SK-N-SH (cell line): ENCODE results near the gene SLC25A47. TPM values are rescaled to one million over a fixed set of nuclear protein-coding genes. Genes with fewer than 3 reads are reported as not detected.

ENCODE experiments used
- CTCF ChIA-PET: fragments of 300-600, 350-600 bp; formaldehyde crosslinking; extraction: SDS; loops from one replicate; lab custom pipeline; 2021; lab: Yijun Ruan, JAX
- POLR2A ChIA-PET: fragments of 350-600 bp; sonication (Branson Sonifier 250); formaldehyde crosslinking; extraction: SDS; loops from one replicate; lab custom pipeline; 2020; ENCODE audit warnings: antibody characterized with exemption, inconsistent platforms; lab: Yijun Ruan, JAX
- DNase-seq: peaks from one replicate; pipeline ENCODE4 v3.0.0; 2012
- H2AFZ ChIP-seq: fragments of 200-600 bp; sonication (generic); 2 replicates; pipeline ENCODE4 v1.8.1; 2016; ENCODE audit warnings: antibody characterized with exemption, mild to moderate bottlenecking, low read depth
- H3F3A ChIP-seq: fragments of 200-600 bp; sonication (generic); replicated peaks from 2 replicates; pipeline ENCODE3; 2016; ENCODE audit warnings: antibody characterized with exemption, mild to moderate bottlenecking; ENCODE audit not compliant: insufficient read depth
- H3K27ac ChIP-seq, 2 experiments: fragments of 200-500 bp in 1 of 2; fragments of 200-600 bp in 1 of 2; sonication (Bioruptor generic) in 1 of 2; sonication (generic), shearing (Covaris generic) in 1 of 2; 2 replicates each; pipeline versions ENCODE4 v1.5.1 to v1.6.1; 2014 to 2016; ENCODE audit warnings: low read depth in 2 of 2, inconsistent platforms in 1 of 2, low read length in 1 of 2, mild to moderate bottlenecking in 1 of 2, mixed read lengths in 1 of 2
- H3K27me3 ChIP-seq: fragments of 200-600 bp; sonication (generic), shearing (Covaris generic); 2 replicates; pipeline ENCODE4 v1.6.1; 2016; ENCODE audit warnings: mixed run types; ENCODE audit not compliant: insufficient read depth
- H3K36me3 ChIP-seq, 2 experiments: fragments of 200-500 bp in 1 of 2; fragments of 200-600 bp in 1 of 2; sonication (Bioruptor generic) in 1 of 2; sonication (generic) in 1 of 2; replicated peaks in 1 of 2; 2 replicates each; pipeline versions ENCODE3 to v1.5.1; 2014 to 2016; ENCODE audit warnings: low read length in 1 of 2, mild to moderate bottlenecking in 1 of 2; ENCODE audit not compliant: insufficient read depth in 2 of 2, control insufficient read depth in 1 of 2
- H3K4me1 ChIP-seq, 2 experiments: fragments of 200-500 bp in 1 of 2; fragments of 200-600 bp in 1 of 2; sonication (Bioruptor generic) in 1 of 2; sonication (generic), shearing (Covaris generic) in 1 of 2; 2 replicates each; pipeline versions ENCODE4 v1.5.1 to v1.6.1; 2014 to 2016; ENCODE audit warnings: low read depth in 1 of 2, low read length in 1 of 2, mixed run types in 1 of 2; ENCODE audit not compliant: insufficient read depth in 2 of 2, control insufficient read depth in 1 of 2
- H3K4me2 ChIP-seq: fragments of 200-600 bp; sonication (generic), shearing (Covaris generic); 2 replicates; pipeline ENCODE4 v1.6.1; 2017; ENCODE audit warnings: mixed run types
- H3K4me3 ChIP-seq, 2 experiments: fragments of 200-500 bp in 1 of 2; fragments of 200-600 bp in 1 of 2; sonication (Bioruptor generic) in 1 of 2; sonication (generic), shearing (Covaris generic) in 1 of 2; 2 replicates each; pipeline versions ENCODE4 v1.5.1 to v1.8.1; 2014 to 2016; ENCODE audit warnings: low read depth in 2 of 2, inconsistent platforms in 1 of 2, low read length in 1 of 2, mild to moderate bottlenecking in 1 of 2, mixed read lengths in 1 of 2, moderate library complexity in 1 of 2
- H3K79me2 ChIP-seq: fragments of 200-600 bp; sonication (generic); 2 replicates; pipeline ENCODE4 v1.8.1; 2017; ENCODE audit warnings: mild to moderate bottlenecking; ENCODE audit not compliant: insufficient read depth
- H3K9ac ChIP-seq: fragments of 200-600 bp; sonication (generic); 2 replicates; pipeline ENCODE4 v1.6.1; 2017; ENCODE audit warnings: mixed run types
- H3K9me2 ChIP-seq: fragments of 200-600 bp; sonication (generic); 2 replicates; pipeline ENCODE4 v1.6.1; 2017; ENCODE audit warnings: mixed run types
- H3K9me3 ChIP-seq: fragments of 200-600 bp; sonication (generic); 2 replicates; pipeline ENCODE4 v1.6.1; 2017; ENCODE audit warnings: mixed run types, mild to moderate bottlenecking, moderate library complexity
- H4K20me1 ChIP-seq: fragments of 200-600 bp; sonication (generic); 2 replicates; pipeline ENCODE4 v1.6.1; 2017; ENCODE audit warnings: mild to moderate bottlenecking, mixed run types; ENCODE audit not compliant: insufficient read depth
- CTCF ChIP-seq: fragments of 200-600 bp; sonication (generic); IDR thresholded peaks from 2 replicates; pipeline ENCODE4 v1.6.1; 2017; ENCODE audit warnings: antibody characterized with exemption, mild to moderate bottlenecking, moderate library complexity
- ELF1 ChIP-seq: IDR thresholded peaks from 2 replicates; pipeline ENCODE4 v1.4.0; 2012
- EP300 ChIP-seq, 2 experiments: IDR thresholded peaks; 2 replicates each; pipeline versions ENCODE4 v1.4.0 to v1.6.1; 2012; ENCODE audit warnings: borderline replicate concordance in 1 of 2, low read depth in 1 of 2, low read length in 1 of 2
- FOSL2 ChIP-seq: IDR thresholded peaks from 2 replicates; pipeline ENCODE4 v1.4.0; 2012; ENCODE audit warnings: low read depth, mild to moderate bottlenecking, moderate library complexity, borderline replicate concordance
- FOXJ3 ChIP-seq: sonication (generic); formaldehyde crosslinking; IDR thresholded peaks from 2 replicates; pipeline ENCODE4 v1.5.1; 2020; ENCODE audit warnings: mild to moderate bottlenecking, missing genetic modification reagents
- GABPA ChIP-seq: IDR thresholded peaks from 2 replicates; pipeline ENCODE4 v1.4.0; 2012; ENCODE audit warnings: low read depth, mild to moderate bottlenecking
- GATA2 ChIP-seq: sonication (generic); formaldehyde crosslinking; IDR thresholded peaks from 2 replicates; pipeline ENCODE4 v1.5.0; 2020; ENCODE audit warnings: mild to moderate bottlenecking, missing genetic modification reagents
- IRF3 ChIP-seq: fragments of 150-350 bp; IDR thresholded peaks from 2 replicates; pipeline ENCODE4 v1.6.1; 2016; ENCODE audit warnings: mild to moderate bottlenecking, low read depth, low read length
- JUND ChIP-seq: IDR thresholded peaks from 2 replicates; pipeline ENCODE4 v1.4.0; 2012
- MAX ChIP-seq: IDR thresholded peaks from 2 replicates; pipeline ENCODE4 v1.4.0; 2012; ENCODE audit warnings: low read depth
- MEF2A ChIP-seq: IDR thresholded peaks from 2 replicates; pipeline ENCODE4 v1.4.0; 2012; ENCODE audit warnings: low read depth, borderline replicate concordance
- MXI1 ChIP-seq: IDR thresholded peaks from 2 replicates; pipeline ENCODE4 v1.6.1; 2012; ENCODE audit warnings: mild to moderate bottlenecking, low read depth, low read length, improper control_type of control experiment
- POLR2AphosphoS5 ChIP-seq: IDR thresholded peaks from 2 replicates; pipeline ENCODE4 v1.6.1; 2012; ENCODE audit warnings: low read depth, low read length
- RCOR1 ChIP-seq: fragments of 150-350 bp; IDR thresholded peaks from 2 replicates; pipeline ENCODE4 v1.6.1; 2017; ENCODE audit warnings: antibody characterized with exemption, low read length
- RFX5 ChIP-seq: IDR thresholded peaks from 2 replicates; pipeline ENCODE4 v1.6.1; 2012; ENCODE audit warnings: mild to moderate bottlenecking, improper control_type of control experiment, low read length
- SIN3A ChIP-seq: IDR thresholded peaks from 2 replicates; pipeline ENCODE4 v1.6.1; 2012; ENCODE audit warnings: low read depth, mild to moderate bottlenecking, low read length, moderate library complexity, borderline replicate concordance
- TAF1 ChIP-seq: IDR thresholded peaks from 2 replicates; pipeline ENCODE4 v1.6.1; 2012; ENCODE audit warnings: low read depth, mild to moderate bottlenecking, low read length, moderate library complexity, borderline replicate concordance
- TCF12 ChIP-seq: IDR thresholded peaks from 2 replicates; pipeline ENCODE4 v1.4.0; 2012
- YY1 ChIP-seq: IDR thresholded peaks from 2 replicates; pipeline ENCODE4 v1.4.0; 2012; ENCODE audit warnings: low read depth, mild to moderate bottlenecking
- ZBTB33 ChIP-seq: IDR thresholded peaks from 2 replicates; pipeline ENCODE4 v1.4.0; 2012; ENCODE audit warnings: low read depth, borderline replicate concordance
- WGBS: methylation state at CpG from one replicate; pipeline ENCODE4 v1.1.6; 2017; ENCODE audit warnings: low lambda C conversion rate; 5-methylcytosine and 5-hydroxymethylcytosine counted together
- polyA plus RNA-seq, 3 experiments: library from polyadenylated mRNA; depleted of rRNA; stranded (reverse); fragments of >200 nt; gene quantifications; 2 replicates each; pipeline ENCODE4 v1.2.3, GENCODE V29; 2012

SLC25A47 gene
- polyA plus RNA-seq, 1 of the 3 experiments (the other 2 are of a cell fraction), result not detected

GRCh38 chr14:100289916-100290606, 33.1 kb upstream of the SLC25A47 start:
- H3K4me1 ChIP-seq, result peaks cover 0 to 28% of the 10 kb centered on the region in 2 experiments; a peak in 1 of 4 replicates
- DNase-seq, result peak; percentile 47
- no peak overlapping the region for H2AFZ ChIP-seq
- no peaks in the 10 kb centered on the region for H3K9me3 ChIP-seq
- CTCF ChIA-PET, result interaction anchor here (0.8 to 3.1 kb wide), 5 partner anchors 11 to 93 kb away, joined by 3 to 11 read pairs (median 5); a partner anchor contains a TSS
- H4K20me1 ChIP-seq, result 0 out of 2 replicates have a peak, but pooled peaks cover 2% of the 10 kb centered on the region
- H3K4me2 ChIP-seq, result no peak overlapping the region
- no peaks in the 10 kb centered on the region for H3F3A ChIP-seq
- TF ChIP-seq CTCF, result no peak
- TF ChIP-seq JUND, result no peak
- TF ChIP-seq GATA2 (CRISPR knock-in tag), result no peak
- no peak for TF ChIP-seq FOSL2
- no peak for TF ChIP-seq POLR2AphosphoS5
- TF ChIP-seq MAX, result no peak
- no peak for TF ChIP-seq RCOR1
- TF ChIP-seq GABPA, result no peak
- no peak for TF ChIP-seq FOXJ3
- no peak for TF ChIP-seq TAF1
- no peak for TF ChIP-seq ZBTB33
- no peak for TF ChIP-seq YY1
- no peak for TF ChIP-seq IRF3
- TF ChIP-seq MXI1, result no peak
- TF ChIP-seq EP300 (IDR thresholded peaks at IDR 0.05; ENCODE audit: borderline replicate concordance in 1 of 2, low read depth in 1 of 2, low read length in 1 of 2), result no peak
- no peak for TF ChIP-seq MEF2A
- no peak for TF ChIP-seq TCF12
- TF ChIP-seq ELF1, result no peak
- no peak for TF ChIP-seq SIN3A
- TF ChIP-seq RFX5, result no peak
- TF ChIP-seq, all 33 proteins: peak for 0
- Histone ChIP-seq H3K36me3 (peaks cover 0 to 18% of the 10 kb centered on the region in 2 experiments), H3K27me3 (no peaks in the 10 kb centered on the region), H3K9ac (no peak overlapping the region), H3K4me3 (no peak overlapping the region), H3K79me2 (peaks cover 3% of the 10 kb centered on the region; the same call in 1 of the 2 replicates), H3K9me2 (no peaks in the 10 kb centered on the region), H3K27ac (peak overlapping the region in 1 of 2 experiments; percentile 35; a peak in 1 of 4 replicates)
- POLR2A ChIA-PET, result interaction anchor here (0.7 to 1.0 kb wide), 4 partner anchors 16 to 85 kb away, joined by 3 to 4 read pairs (median 4); partner anchors contain the start of gene SLC25A29
- 79% methylated on average over 7 of the region's 9 CpGs for WGBS
